ENCODE measurements around the gene NANS.
"Not testable (repeated sequence)": the region's sequence is repeated elsewhere in the genome, so short reads cannot be mapped to it uniquely, and the experiment has no call there.

Gene NANS

GRCh38 chr9:98078895-98079294 lies 22.4 kb downstream of the NANS start:
- no peak for DNase-seq (ENCODE audit: low spot score)

GRCh38 chr9:98080326-98080725 lies 23.8 kb downstream of the NANS start:
- DNase-seq (ENCODE audit: low spot score): peak; percentile 50

- no peak for DNase-seq (ENCODE audit: low spot score)
Observed at GRCh38 chr9:98080780-98081179, 24.2 kb downstream of the NANS start.

GRCh38 chr9:98081477-98082219 lies 25.1 kb downstream of the NANS start:
- peak; percentile 54 for DNase-seq (ENCODE audit: low spot score)

GRCh38 chr9:98083061-98083501 lies 26.5 kb downstream of the NANS start:
- peak; percentile 32 for DNase-seq (ENCODE audit: low spot score)

GRCh38 chr9:98083566-98084183 lies 27.1 kb downstream of the NANS start:
- no peak for DNase-seq (ENCODE audit: low spot score)

GRCh38 chr9:98084396-98084795 lies 27.9 kb downstream of the NANS start:
- DNase-seq (ENCODE audit: low spot score): no peak

- no peak for DNase-seq (ENCODE audit: low spot score)
Observed at GRCh38 chr9:98085058-98085457, 28.5 kb downstream of the NANS start.

- no peak for DNase-seq (ENCODE audit: low spot score)
Observed at GRCh38 chr9:98085944-98086343, 29.4 kb downstream of the NANS start.

- no peak for DNase-seq (ENCODE audit: low spot score)
Observed at GRCh38 chr9:98086461-98086860, 29.9 kb downstream of the NANS start.

GRCh38 chr9:98087420-98088354 lies 31.2 kb downstream of the NANS start:
- peak; percentile 63 for DNase-seq (ENCODE audit: low spot score)

GRCh38 chr9:98090674-98091073 lies 34.1 kb downstream of the NANS start:
- DNase-seq (ENCODE audit: low spot score): not testable (repeated sequence)

- DNase-seq (ENCODE audit: low spot score): no peak
Observed at GRCh38 chr9:98091735-98092612, 35.4 kb downstream of the NANS start.

GRCh38 chr9:98092613-98092931 lies 36.0 kb downstream of the NANS start:
- no peak for DNase-seq (ENCODE audit: low spot score)

- DNase-seq (ENCODE audit: low spot score): no peak
Observed at GRCh38 chr9:98094316-98094715, 37.8 kb downstream of the NANS start.

GRCh38 chr9:98094851-98095250 lies 38.3 kb downstream of the NANS start:
- DNase-seq (ENCODE audit: low spot score): no peak

- DNase-seq (ENCODE audit: low spot score): no peak
Observed at GRCh38 chr9:98095401-98095800, 38.9 kb downstream of the NANS start.

GRCh38 chr9:98096091-98096490 lies 39.6 kb downstream of the NANS start:
- no peak for DNase-seq (ENCODE audit: low spot score)

GRCh38 chr9:98097836-98098235 lies 41.3 kb downstream of the NANS start:
- DNase-seq (ENCODE audit: low spot score): no peak

GRCh38 chr9:98099346-98099745 lies 42.8 kb downstream of the NANS start:
- no peak for DNase-seq (ENCODE audit: low spot score)

GRCh38 chr9:98099898-98100297 lies 43.4 kb downstream of the NANS start:
- DNase-seq (ENCODE audit: low spot score): no peak

GRCh38 chr9:98100456-98100855 lies 43.9 kb downstream of the NANS start:
- DNase-seq (ENCODE audit: low spot score): no peak

Data from GM03348 (cell line).